NCI-H510A (cell line): ENCODE data around the gene FUOM.
A peak's percentile ranks its signal among the peaks of the same experiment; 100 is the strongest.

Experiments used
- DNase-seq: peaks from one replicate; lab custom pipeline; 2025; lab: John Stamatoyannopoulos, UW

The FUOM gene

GRCh38 chr10:133357285-133358161 is at the start of gene FUOM:
FUOM (minus strand) TSS chr10:133358019; CDS start chr10:133358007, 12 bp downstream.
- DNase-seq: no peak

GRCh38 chr10:133405844-133406527 is 48.2 kb upstream of the FUOM start:
- DNase-seq: no peak

- no peak for DNase-seq
Measured at GRCh38 chr10:133405272-133405671, 47.5 kb upstream of the FUOM start.

- no peak for DNase-seq
Measured at GRCh38 chr10:133403784-133404183, 46.0 kb upstream of the FUOM start.

- no peak for DNase-seq
Measured at GRCh38 chr10:133403359-133403758, 45.5 kb upstream of the FUOM start.

- DNase-seq: no peak
Measured at GRCh38 chr10:133401981-133402725, 44.3 kb upstream of the FUOM start.

- no peak for DNase-seq
Measured at GRCh38 chr10:133401500-133401899, 43.7 kb upstream of the FUOM start.

- DNase-seq: no peak
Measured at GRCh38 chr10:133400624-133401424, 43.0 kb upstream of the FUOM start.

GRCh38 chr10:133399123-133399601 is 41.3 kb upstream of the FUOM start:
- DNase-seq: no peak

GRCh38 chr10:133397938-133398337 is 40.1 kb upstream of the FUOM start:
- no peak for DNase-seq

- no peak for DNase-seq
Measured at GRCh38 chr10:133396035-133396624, 38.3 kb upstream of the FUOM start.

GRCh38 chr10:133394801-133395221 is 37.0 kb upstream of the FUOM start:
- no peak for DNase-seq

GRCh38 chr10:133394064-133394663 is 36.3 kb upstream of the FUOM start, which contains the start of gene MTG1:
MTG1 (plus strand) TSS chr10:133394157; CDS start chr10:133394221, 64 bp downstream.
- DNase-seq: peak; percentile 84

GRCh38 chr10:133393401-133394063 is 35.7 kb upstream of the FUOM start:
- no peak for DNase-seq

GRCh38 chr10:133391761-133392518 is 34.1 kb upstream of the FUOM start:
- no peak for DNase-seq

- no peak for DNase-seq
Measured at GRCh38 chr10:133391249-133391635, 33.4 kb upstream of the FUOM start.

- no peak for DNase-seq
Measured at GRCh38 chr10:133390597-133391248, 32.9 kb upstream of the FUOM start.

- DNase-seq: no peak
Measured at GRCh38 chr10:133388973-133389818, 31.4 kb upstream of the FUOM start.
